ENCODE results near the gene IGFBP4. TPM values are rescaled to one million over a fixed set of nuclear protein-coding genes. Genes with fewer than 3 reads are reported as not detected.

IGFBP4 gene
- total and polyA plus RNA-seq, 2 donors (not counting 1 experiment from before 2014, with no cell fraction given) = 4.6 to 31.3 TPM

DNA sequence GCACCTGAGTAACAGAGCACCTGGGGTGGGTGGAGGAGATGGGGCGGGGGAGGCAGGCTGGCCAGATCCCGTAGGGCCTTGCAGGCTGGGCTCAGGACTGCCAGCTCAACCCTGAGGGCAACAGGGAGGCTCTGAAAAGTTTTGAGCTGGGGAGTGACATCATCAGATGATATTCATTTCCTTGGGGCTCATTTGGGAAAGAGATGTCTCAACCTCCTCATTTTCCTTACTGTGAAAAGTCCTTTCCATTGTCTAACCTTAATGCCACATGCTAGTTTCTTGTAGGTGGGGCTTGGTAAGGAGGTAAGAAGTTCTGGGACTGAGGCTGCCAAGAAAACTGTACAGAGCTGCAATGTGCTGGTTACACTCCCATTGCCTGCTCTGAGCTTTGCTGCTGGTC is 54.4 kb downstream of the IGFBP4 start:
- WGBS (ENCODE audit: insufficient coverage) = no CpG with 5 or more reads among the region's 2 CpGs
- CTCF ChIA-PET = interaction anchor here (0.5 to 1.9 kb wide), 7 partner anchors 18 to 197 kb away, joined by 3 to 10 read pairs (median 3); no protein-coding TSS in a partner anchor
- H3K4me1 Mint-ChIP-seq = peaks cover 5% of the 10 kb centered on the region
- Histone ChIP-seq H3K4me1 (ENCODE audit: control insufficient read depth in 2 of 2, insufficient read depth in 2 of 2, low read length in 2 of 2) (peaks cover 7 to 8% of the 10 kb centered on the region in 2 donors), H3K27me3 (replicated peaks in 1 of 4; ENCODE audit: control extremely low read depth in 1 of 4, control insufficient read depth in 3 of 4, insufficient read depth in 4 of 4, low read length in 3 of 4) (peaks cover 0 to 23% (median 10%) of the 10 kb centered on the region in 4 experiments), H3K4me3 (ENCODE audit: control extremely low read depth in 1 of 5, extremely low read depth in 1 of 5, insufficient read depth in 1 of 5, low read depth in 2 of 5, low read length in 4 of 5) (no peak overlapping the region), H3K9ac (ENCODE audit: low read length) (no peak overlapping the region), H2AFZ (ENCODE audit: insufficient read depth, low read depth, low read length, poor library complexity, severe bottlenecking) (no peak overlapping the region), H3K27ac (ENCODE audit: low read length in 2 of 2) (no peak overlapping the region), H3K4me2 (replicated peaks; ENCODE audit: low read depth, low read length, poor library complexity, severe bottlenecking) (no peak overlapping the region), H3K9me3 (ENCODE audit: control extremely low read depth in 1 of 3, control insufficient read depth in 2 of 3, insufficient read depth in 1 of 3, low read length in 2 of 3) (peaks cover 0 to 12% (median 0%) of the 10 kb centered on the region in 3 donors), H4K20me1 (ENCODE audit: control insufficient read depth, insufficient read depth, low read length, poor library complexity, severe bottlenecking) (no peaks in the 10 kb centered on the region), H3K79me2 (ENCODE audit: control insufficient read depth, insufficient read depth, low read length) (no peaks in the 10 kb centered on the region), H3K36me3 (replicated peaks in 1 of 2; ENCODE audit: control extremely low read depth in 1 of 2, control insufficient read depth in 1 of 2, extremely low read depth in 1 of 2, insufficient read depth in 2 of 2, low read length in 1 of 2) (no peaks in the 10 kb centered on the region)
- intact Hi-C loops (cut with micrococcal nuclease) = no loop called here
- ATAC-seq (ENCODE audit: low read depth) = no peak
- no peaks in the 10 kb centered on the region for H3K9me3 Mint-ChIP-seq (ENCODE audit: insufficient read depth)
- no peak for DNase-seq
- no peak overlapping the region for H3K27ac Mint-ChIP-seq
- TF ChIP-seq EZH2 (IDR thresholded peaks at IDR 0.05; ENCODE audit: borderline replicate concordance, insufficient read depth, low read depth, low read length, poor library complexity, severe bottlenecking) = no peak
- TF ChIP-seq, protein P1, sequence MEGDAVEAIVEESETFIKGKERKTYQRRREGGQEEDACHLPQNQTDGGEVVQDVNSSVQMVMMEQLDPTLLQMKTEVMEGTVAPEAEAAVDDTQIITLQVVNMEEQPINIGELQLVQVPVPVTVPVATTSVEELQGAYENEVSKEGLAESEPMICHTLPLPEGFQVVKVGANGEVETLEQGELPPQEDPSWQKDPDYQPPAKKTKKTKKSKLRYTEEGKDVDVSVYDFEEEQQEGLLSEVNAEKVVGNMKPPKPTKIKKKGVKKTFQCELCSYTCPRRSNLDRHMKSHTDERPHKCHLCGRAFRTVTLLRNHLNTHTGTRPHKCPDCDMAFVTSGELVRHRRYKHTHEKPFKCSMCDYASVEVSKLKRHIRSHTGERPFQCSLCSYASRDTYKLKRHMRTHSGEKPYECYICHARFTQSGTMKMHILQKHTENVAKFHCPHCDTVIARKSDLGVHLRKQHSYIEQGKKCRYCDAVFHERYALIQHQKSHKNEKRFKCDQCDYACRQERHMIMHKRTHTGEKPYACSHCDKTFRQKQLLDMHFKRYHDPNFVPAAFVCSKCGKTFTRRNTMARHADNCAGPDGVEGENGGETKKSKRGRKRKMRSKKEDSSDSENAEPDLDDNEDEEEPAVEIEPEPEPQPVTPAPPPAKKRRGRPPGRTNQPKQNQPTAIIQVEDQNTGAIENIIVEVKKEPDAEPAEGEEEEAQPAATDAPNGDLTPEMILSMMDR (IDR thresholded peaks at IDR 0.05) = no peak
- peaks cover 27% of the 10 kb centered on the region for H3K27me3 Mint-ChIP-seq
- POLR2A ChIA-PET = interaction anchor here (0.7 kb wide), 1 partner anchor 24 kb away, joined by 5 read pairs; no protein-coding TSS in a partner anchor
- no peak overlapping the region for H3K4me3 Mint-ChIP-seq

DNA sequence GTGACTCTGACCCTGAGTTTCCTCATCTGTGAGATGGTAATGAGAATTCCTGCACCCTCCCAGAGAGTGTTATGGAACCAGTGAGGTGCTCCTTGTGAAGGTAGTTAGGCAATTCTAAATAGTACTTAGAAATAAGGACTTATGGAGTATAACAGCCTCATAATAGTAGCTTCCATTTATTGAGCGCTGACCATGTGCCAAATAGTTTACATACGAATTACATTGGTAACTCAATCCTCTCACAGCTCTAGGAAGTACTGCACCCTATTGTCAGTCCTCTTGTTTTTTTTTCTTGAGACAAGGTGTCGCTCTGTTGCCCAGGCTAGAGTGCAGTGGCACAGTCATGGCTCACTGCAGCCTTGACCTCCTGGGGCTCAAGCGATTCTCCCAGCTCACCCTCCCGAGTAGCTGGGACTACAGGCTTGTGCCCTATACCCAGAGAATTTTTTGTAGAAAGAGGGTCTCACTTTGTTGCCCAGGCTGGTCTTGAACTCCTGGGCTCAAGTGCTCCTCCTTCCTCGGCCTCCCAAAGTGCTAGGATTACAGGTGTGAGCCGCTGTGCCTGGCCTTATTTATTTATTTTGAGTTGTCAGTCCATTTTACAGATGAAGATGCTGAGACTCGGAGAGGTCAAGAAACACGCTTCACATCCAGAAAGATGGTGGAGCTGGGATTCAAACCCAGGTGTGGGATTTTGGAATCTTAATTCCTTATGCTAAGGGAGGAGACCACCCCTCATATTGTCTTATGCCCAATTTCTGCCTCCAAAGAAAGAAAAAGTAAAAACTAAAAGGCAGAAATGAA is 55.2 kb downstream of the IGFBP4 start:
- Histone ChIP-seq H3K4me2 (replicated peaks; ENCODE audit: low read depth, low read length, poor library complexity, severe bottlenecking) (no peak overlapping the region), H3K36me3 (replicated peaks in 1 of 2; ENCODE audit: control extremely low read depth in 1 of 2, control insufficient read depth in 1 of 2, extremely low read depth in 1 of 2, insufficient read depth in 2 of 2, low read length in 1 of 2) (no peaks in the 10 kb centered on the region), H3K9me3 (ENCODE audit: control extremely low read depth in 1 of 3, control insufficient read depth in 2 of 3, insufficient read depth in 1 of 3, low read length in 2 of 3) (peaks cover 0 to 12% (median 0%) of the 10 kb centered on the region in 3 donors), H3K27me3 (replicated peaks in 1 of 4; ENCODE audit: control extremely low read depth in 1 of 4, control insufficient read depth in 3 of 4, insufficient read depth in 4 of 4, low read length in 3 of 4) (peaks cover 0 to 23% (median 10%) of the 10 kb centered on the region in 4 experiments), H4K20me1 (ENCODE audit: control insufficient read depth, insufficient read depth, low read length, poor library complexity, severe bottlenecking) (no peaks in the 10 kb centered on the region), H3K4me1 (ENCODE audit: control insufficient read depth in 2 of 2, insufficient read depth in 2 of 2, low read length in 2 of 2) (peaks cover 7 to 8% of the 10 kb centered on the region in 2 donors), H2AFZ (ENCODE audit: insufficient read depth, low read depth, low read length, poor library complexity, severe bottlenecking) (no peak overlapping the region), H3K27ac (ENCODE audit: low read length in 2 of 2) (no peak overlapping the region), H3K9ac (ENCODE audit: low read length) (no peak overlapping the region), H3K79me2 (ENCODE audit: control insufficient read depth, insufficient read depth, low read length) (no peaks in the 10 kb centered on the region), H3K4me3 (ENCODE audit: control extremely low read depth in 1 of 5, extremely low read depth in 1 of 5, insufficient read depth in 1 of 5, low read depth in 2 of 5, low read length in 4 of 5) (no peak overlapping the region)
- TF ChIP-seq EZH2 (IDR thresholded peaks at IDR 0.05; ENCODE audit: borderline replicate concordance, insufficient read depth, low read depth, low read length, poor library complexity, severe bottlenecking) = no peak
- TF ChIP-seq, protein P1 (IDR thresholded peaks at IDR 0.05) = no peak
- Mint-ChIP-seq H3K27me3 (peaks cover 27% of the 10 kb centered on the region), H3K9me3 (ENCODE audit: insufficient read depth) (no peaks in the 10 kb centered on the region), H3K4me1 (peaks cover 5% of the 10 kb centered on the region), H3K27ac (no peak overlapping the region), H3K4me3 (no peak overlapping the region)
- no peak for ATAC-seq (ENCODE audit: low read depth)
- no peak for DNase-seq
- POLR2A ChIA-PET = interaction anchor here (0.7 kb wide), 1 partner anchor 9 kb away, joined by 3 read pairs; no protein-coding TSS in a partner anchor
- 82% methylated on average over 6 of the region's 9 CpGs for WGBS (ENCODE audit: insufficient coverage)
- intact Hi-C loops (cut with micrococcal nuclease) = no loop called here
- CTCF ChIA-PET = interaction anchor here (0.5 to 1.9 kb wide), 6 partner anchors 18 to 198 kb away, joined by 3 to 10 read pairs (median 4); no protein-coding TSS in a partner anchor
